GM18507 (cell line): ENCODE data around the gene TBC1D4.
"Not testable (repeated sequence)": the region's sequence is repeated elsewhere in the genome, so short reads cannot be mapped to it uniquely, and the experiment has no call there.

Source experiments
- DNase-seq: peaks from one replicate; pipeline ENCODE4 v3.0.0; 2011; ENCODE audit warnings: low read depth; ENCODE audit not compliant: insufficient read length; ENCODE audit errors: extremely low spot score
- FAIRE-seq: peaks from 2 replicates; lab custom pipeline; 2011; peaks lifted over from hg19 to GRCh38; lab: Jason Lieb, UNC

Gene TBC1D4

GRCh38 chr13:75369981-75370380 lies 112.0 kb downstream of the TBC1D4 start:
- DNase-seq, result no peak
- FAIRE-seq, result no peak

- FAIRE-seq (peak; percentile 9), DNase-seq (no peak)
These were observed 113.8 kb downstream of the TBC1D4 start for GRCh38 chr13:75368167-75368566.

GRCh38 chr13:75366380-75367280 lies 115.3 kb downstream of the TBC1D4 start:
- no peak for FAIRE-seq
- no peak for DNase-seq

- FAIRE-seq (peak; percentile 94), DNase-seq (no peak)
These were observed 116.2 kb downstream of the TBC1D4 start for GRCh38 chr13:75365724-75366173.

GRCh38 chr13:75364131-75364713 lies 117.7 kb downstream of the TBC1D4 start:
- DNase-seq (no peak), FAIRE-seq (peak; percentile 35)

- FAIRE-seq (peak; percentile 60), DNase-seq (no peak)
These were observed 118.6 kb downstream of the TBC1D4 start for GRCh38 chr13:75363371-75363770.

GRCh38 chr13:75362026-75362425 lies 119.9 kb downstream of the TBC1D4 start:
- FAIRE-seq, result no peak
- DNase-seq, result no peak

- FAIRE-seq (no peak), DNase-seq (no peak)
These were observed 121.8 kb downstream of the TBC1D4 start for GRCh38 chr13:75360170-75360569.

GRCh38 chr13:75359266-75359665 lies 122.7 kb downstream of the TBC1D4 start:
- peak; percentile 70 for FAIRE-seq
- DNase-seq, result no peak

GRCh38 chr13:75357576-75358289 lies 124.2 kb downstream of the TBC1D4 start:
- DNase-seq (no peak), FAIRE-seq (peak; percentile 85)

- DNase-seq, result no peak
- no peak for FAIRE-seq
These were observed 125.5 kb downstream of the TBC1D4 start for GRCh38 chr13:75356421-75356820.

- FAIRE-seq, result no peak
- no peak for DNase-seq
These were observed 126.4 kb downstream of the TBC1D4 start for GRCh38 chr13:75355609-75356008.

GRCh38 chr13:75353781-75354193 lies 128.2 kb downstream of the TBC1D4 start:
- FAIRE-seq, result peak; percentile 75

GRCh38 chr13:75352641-75353327 lies 129.2 kb downstream of the TBC1D4 start:
- FAIRE-seq, result no peak

More at GRCh38 chr13:75353781-75354193, 128.2 kb downstream of the TBC1D4 start:
- DNase-seq, result no peak

GRCh38 chr13:75351538-75351937 lies 130.4 kb downstream of the TBC1D4 start:
- FAIRE-seq, DNase-seq: not testable (repeated sequence)

More at GRCh38 chr13:75352641-75353327, 129.2 kb downstream of the TBC1D4 start:
- DNase-seq, result no peak

- no peak for DNase-seq
- no peak for FAIRE-seq
These were observed 134.0 kb downstream of the TBC1D4 start for GRCh38 chr13:75347925-75348324.

GRCh38 chr13:75347457-75347856 lies 134.5 kb downstream of the TBC1D4 start:
- FAIRE-seq, result no peak

GRCh38 chr13:75345193-75345592 lies 136.8 kb downstream of the TBC1D4 start:
- no peak for DNase-seq

More at GRCh38 chr13:75347457-75347856, 134.5 kb downstream of the TBC1D4 start:
- DNase-seq, result no peak

GRCh38 chr13:75341028-75341427 lies 140.9 kb downstream of the TBC1D4 start:
- FAIRE-seq, result peak; percentile 85
- DNase-seq, result peak; percentile 32

More at GRCh38 chr13:75345193-75345592, 136.8 kb downstream of the TBC1D4 start:
- FAIRE-seq, result no peak
